ENCODE measurements around the gene ARFRP1.

ARFRP1 gene

DNA sequence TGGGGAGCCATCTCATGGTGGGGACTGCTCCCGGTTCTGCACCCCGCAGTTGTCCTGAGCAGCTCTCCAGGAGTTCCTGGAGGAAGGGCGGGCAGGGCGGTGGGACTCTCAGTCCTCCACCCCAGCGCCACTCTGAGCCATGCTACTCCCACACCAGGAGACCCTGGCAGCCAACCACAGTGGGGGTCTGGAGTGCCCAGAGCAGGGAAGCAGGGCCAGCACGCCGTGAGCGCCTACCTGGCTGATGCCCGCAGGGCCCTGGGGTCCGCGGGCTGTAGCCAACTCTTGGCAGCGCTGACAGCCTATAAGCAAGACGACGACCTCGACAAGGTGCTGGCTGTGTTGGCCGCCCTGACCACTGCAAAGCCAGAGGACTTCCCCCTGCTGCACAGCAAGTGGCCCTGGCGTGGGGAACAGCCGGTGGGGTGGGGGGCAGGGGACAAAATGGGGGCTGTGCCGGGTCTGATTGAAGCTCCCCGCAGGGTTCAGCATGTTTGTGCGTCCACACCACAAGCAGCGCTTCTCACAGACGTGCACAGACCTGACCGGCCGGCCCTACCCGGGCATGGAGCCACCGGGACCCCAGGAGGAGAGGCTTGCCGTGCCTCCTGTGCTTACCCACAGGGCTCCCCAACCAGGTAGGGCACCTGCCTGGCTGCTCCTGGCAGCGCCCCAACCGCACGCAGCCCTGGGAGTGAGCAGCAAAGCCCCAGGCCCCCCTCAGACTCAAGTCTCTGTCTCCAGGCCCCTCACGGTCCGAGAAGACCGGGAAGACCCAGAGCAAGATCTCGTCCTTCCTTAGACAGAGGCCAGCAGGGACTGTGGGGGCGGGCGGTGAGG, 13.0 kb downstream of the ARFRP1 start:
- TF ChIP-seq, protein P1, sequence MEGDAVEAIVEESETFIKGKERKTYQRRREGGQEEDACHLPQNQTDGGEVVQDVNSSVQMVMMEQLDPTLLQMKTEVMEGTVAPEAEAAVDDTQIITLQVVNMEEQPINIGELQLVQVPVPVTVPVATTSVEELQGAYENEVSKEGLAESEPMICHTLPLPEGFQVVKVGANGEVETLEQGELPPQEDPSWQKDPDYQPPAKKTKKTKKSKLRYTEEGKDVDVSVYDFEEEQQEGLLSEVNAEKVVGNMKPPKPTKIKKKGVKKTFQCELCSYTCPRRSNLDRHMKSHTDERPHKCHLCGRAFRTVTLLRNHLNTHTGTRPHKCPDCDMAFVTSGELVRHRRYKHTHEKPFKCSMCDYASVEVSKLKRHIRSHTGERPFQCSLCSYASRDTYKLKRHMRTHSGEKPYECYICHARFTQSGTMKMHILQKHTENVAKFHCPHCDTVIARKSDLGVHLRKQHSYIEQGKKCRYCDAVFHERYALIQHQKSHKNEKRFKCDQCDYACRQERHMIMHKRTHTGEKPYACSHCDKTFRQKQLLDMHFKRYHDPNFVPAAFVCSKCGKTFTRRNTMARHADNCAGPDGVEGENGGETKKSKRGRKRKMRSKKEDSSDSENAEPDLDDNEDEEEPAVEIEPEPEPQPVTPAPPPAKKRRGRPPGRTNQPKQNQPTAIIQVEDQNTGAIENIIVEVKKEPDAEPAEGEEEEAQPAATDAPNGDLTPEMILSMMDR (conservative IDR thresholded peaks at IDR 0.05; ENCODE audit: control insufficient read depth, insufficient read depth, low read depth, low read length) = no peak
- no peak overlapping the region for H3K4me3 ChIP-seq (ENCODE audit: control insufficient read depth, low read depth, low read length)
- no peak for DNase-seq (ENCODE audit: low read depth)

DNA sequence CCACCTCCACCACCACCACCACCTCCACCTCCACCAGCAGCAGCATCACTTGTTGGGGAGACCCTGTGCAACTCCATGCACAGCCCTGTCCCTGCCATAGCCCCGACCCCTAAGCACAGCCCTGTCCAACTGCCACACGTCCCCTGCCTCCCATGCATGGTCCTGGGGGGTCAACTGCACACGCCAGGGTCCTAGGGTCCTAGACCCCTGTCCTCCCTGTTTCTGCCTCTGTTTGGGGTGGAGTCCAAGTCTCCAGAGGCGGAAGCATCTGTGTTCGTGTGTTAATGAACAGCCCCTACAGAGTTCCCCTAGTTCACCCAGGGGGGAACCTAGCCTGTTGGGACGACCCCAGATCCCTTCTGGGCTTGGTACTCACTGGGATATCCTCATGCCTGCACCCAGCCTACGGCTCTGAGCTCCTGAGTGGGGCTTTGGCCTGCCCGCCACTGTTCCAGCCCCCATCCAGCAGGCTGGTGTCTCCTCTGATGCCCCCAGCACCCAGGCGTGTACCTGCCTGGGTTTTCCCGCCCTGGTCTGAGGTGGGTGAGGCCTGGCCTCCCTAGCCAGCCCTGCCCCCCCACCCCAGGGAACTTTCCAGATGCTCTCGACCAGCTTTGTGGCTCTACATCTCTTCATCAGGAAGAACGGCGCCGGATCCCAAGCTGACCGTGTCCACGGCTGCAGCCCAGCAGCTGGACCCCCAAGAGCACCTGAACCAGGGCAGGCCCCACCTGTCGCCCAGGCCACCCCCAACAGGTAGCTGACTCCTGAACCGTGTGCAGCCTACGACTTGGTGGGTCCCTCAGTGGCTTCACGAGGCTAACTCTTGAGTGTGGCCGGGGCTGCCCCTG, 13.8 kb downstream of the ARFRP1 start:
- TF ChIP-seq, protein P1 (conservative IDR thresholded peaks at IDR 0.05; ENCODE audit: control insufficient read depth, insufficient read depth, low read depth, low read length) = no peak
- no peak overlapping the region for H3K4me3 ChIP-seq (ENCODE audit: control insufficient read depth, low read depth, low read length)
- no peak for DNase-seq (ENCODE audit: low read depth)

DNA sequence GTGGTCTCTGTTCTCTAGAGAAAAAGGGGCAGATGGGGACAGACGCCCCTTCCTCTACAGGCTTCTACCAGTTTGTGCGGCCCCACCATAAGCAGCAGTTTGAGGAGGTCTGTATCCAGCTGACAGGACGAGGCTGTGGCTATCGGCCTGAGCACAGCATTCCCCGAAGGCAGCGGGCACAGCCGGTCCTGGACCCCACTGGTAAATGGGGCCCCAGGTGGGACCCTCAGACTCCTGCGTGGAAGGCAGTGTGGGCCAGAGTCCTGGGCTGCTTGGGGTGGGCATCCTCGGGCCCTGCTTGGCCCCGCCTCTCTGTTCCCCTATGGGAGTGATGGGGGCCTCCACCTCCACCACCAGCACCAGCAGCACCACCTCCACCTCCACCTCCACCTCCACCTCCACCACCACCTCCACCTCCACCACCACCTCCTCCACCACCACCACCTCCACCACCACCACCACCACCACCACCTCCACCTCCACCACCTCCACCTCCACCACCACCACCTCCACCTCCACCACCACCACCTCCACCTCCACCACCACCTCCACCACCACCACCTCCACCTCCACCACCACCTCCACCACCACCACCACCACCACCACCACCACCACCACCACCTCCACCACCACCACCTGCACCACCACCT, 14.6 kb downstream of the ARFRP1 start:
- TF ChIP-seq, protein P1 (conservative IDR thresholded peaks at IDR 0.05; ENCODE audit: control insufficient read depth, insufficient read depth, low read depth, low read length) = no peak
- H3K4me3 ChIP-seq (ENCODE audit: control insufficient read depth, low read depth, low read length) = no peak overlapping the region
- no peak for DNase-seq (ENCODE audit: low read depth)

DNA sequence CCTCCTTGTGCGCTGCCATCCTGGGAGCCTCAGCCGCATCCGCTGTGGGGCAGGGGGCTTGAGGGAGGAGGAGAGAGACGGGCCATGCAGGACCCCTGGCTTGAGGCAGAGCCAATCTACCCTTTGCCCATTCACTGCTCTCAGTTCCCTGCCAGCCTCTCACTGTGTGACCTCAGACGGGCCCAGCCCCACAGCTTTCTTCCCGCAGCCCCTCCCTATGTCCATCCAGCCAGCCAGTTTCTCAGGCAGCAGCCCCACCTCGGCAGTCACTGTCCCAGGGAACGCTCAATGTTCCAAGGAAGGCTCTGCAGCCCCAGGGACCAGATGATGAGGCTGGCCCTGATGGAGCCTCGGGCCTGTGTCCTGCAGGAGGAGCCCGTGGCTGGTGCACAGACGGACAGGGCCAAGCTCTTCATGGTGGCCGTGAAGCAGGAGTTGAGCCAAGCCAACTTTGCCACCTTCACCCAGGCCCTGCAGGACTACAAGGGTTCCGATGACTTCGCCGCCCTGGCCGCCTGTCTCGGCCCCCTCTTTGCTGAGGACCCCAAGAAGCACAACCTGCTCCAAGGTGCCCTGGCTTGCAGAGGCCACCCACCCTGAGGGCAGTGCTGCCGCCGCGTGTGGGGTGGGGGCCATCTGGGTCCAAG, 15.2 kb downstream of the ARFRP1 start:
- TF ChIP-seq, protein P1 (conservative IDR thresholded peaks at IDR 0.05; ENCODE audit: control insufficient read depth, insufficient read depth, low read depth, low read length) = no peak
- no peak for DNase-seq (ENCODE audit: low read depth)
- no peak overlapping the region for H3K4me3 ChIP-seq (ENCODE audit: control insufficient read depth, low read depth, low read length)

DNA sequence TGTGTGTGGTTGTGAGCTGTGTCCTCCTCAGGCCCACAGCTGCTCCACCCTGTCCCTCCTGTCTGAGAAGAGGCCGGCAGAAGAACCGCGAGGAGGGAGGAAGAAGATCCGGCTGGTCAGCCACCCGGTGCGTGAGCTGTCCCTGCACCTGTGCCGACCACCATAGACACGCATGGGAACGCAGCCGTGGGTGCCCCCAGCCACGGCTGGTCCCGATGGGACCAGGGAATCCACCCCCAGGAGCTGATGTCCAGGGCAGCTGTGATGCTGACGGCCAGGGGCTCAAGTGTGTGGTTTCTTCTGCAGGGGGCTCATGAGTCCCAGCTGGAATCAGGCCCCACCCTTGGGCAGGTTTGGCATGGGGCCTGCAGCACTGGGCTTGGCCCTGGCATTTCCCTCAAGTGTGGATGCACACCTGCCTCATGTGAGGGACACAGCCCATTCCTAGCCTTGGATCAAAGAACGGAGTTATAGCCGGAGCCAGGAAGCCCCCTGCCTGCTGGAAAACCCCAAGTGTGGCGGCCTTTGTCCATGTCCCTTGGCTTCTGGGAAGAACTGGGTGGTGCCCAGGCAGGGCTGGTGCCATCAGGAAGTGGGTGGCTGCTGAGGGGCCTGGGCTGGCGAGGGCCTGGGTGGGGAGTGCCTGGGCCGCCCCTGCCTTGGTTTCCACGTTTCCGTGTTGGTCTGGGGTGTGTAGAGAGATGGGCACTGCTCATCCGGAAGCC, 15.9 kb downstream of the ARFRP1 start:
- no peak for DNase-seq (ENCODE audit: low read depth)
- TF ChIP-seq, protein P1 (conservative IDR thresholded peaks at IDR 0.05; ENCODE audit: control insufficient read depth, insufficient read depth, low read depth, low read length) = no peak
- H3K4me3 ChIP-seq (ENCODE audit: control insufficient read depth, low read depth, low read length) = no peak overlapping the region

Measured in fibroblast of mammary gland (primary cell).